Measurements from ENCODE around the gene SSTR5.

DNA sequence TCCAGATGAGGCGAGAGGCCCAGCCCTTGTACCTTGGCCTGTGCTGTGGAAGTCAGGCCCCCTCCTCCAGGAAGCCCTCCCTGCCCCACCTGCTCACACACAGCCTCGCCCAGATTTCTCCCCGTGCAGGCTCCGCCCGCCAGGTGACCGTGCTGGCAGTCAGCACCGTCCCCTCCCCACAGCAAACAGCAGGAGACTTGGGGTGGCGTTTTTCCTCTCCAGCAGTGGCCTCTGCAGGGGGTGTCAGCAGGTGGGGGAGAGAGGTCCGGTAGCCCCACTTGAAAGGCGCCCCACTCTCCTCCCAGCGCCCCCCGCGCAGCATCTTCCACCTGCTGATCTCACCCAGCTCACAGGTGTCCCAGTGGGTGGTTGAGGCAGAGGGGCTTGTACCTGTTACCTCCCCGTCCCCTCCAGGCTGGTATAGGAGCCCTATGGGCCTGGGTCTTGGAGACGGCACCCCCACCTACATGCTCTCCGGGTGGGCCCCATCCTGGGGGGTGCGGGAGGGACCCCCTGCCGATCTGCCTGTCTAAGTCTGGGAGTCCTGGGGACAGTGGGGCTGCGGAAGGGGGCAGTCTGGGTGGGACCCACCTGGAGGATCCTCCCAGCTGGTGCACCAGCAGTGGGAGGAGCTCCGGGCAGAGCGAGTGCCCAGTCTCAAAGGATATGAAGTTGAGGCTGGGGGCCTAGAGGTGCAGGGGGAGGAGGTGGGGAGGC lies 27.7 kb downstream of the SSTR5 start:
- TF ChIP-seq JUNB (IDR thresholded peaks at IDR 0.05) (no peak), ZBTB11 (CRISPR knock-in tag; IDR thresholded peaks at IDR 0.05) (no peak), CTCF (IDR thresholded peaks at IDR 0.05 in 2 of 3, conservative IDR thresholded peaks at IDR 0.05 in 1 of 3; ENCODE audit: control insufficient read depth in 2 of 3, extremely low read depth in 1 of 3, insufficient read depth in 1 of 3, low read depth in 3 of 3, low read length in 3 of 3) (no peak), JUND (IDR thresholded peaks at IDR 0.05; ENCODE audit: low read depth, low read length) (no peak), BHLHE40 (IDR thresholded peaks at IDR 0.05; ENCODE audit: borderline replicate concordance in 1 of 2, low read depth in 2 of 2, low read length in 1 of 2) (no peak), POLR2A (IDR thresholded peaks at IDR 0.05; ENCODE audit: low read depth, low read length) (no peak)

All from GM12878 (cell line).